Spinal cord (tissue), 10 donors: Measurements from ENCODE around the gene USP3. TPM values are rescaled to one million over a fixed set of nuclear protein-coding genes. Genes with fewer than 3 reads are reported as not detected.

Source experiments
- DNase-seq, 6 donors: peaks; one replicate each; pipeline versions ENCODE4 v3.0.0 to v3.0.0-alpha.2; 2013 to 2015; ENCODE audit warnings: low spot score in 6 of 6, low read depth in 4 of 6
- H3K27ac ChIP-seq: one replicate; pipeline ENCODE4 v1.5.1; 2013; ENCODE audit warnings: low read depth, low read length, control low read depth
- H3K27me3 ChIP-seq: one replicate; pipeline ENCODE4 v1.6.1; 2013; ENCODE audit warnings: low read length; ENCODE audit not compliant: control insufficient read depth, insufficient read depth
- H3K36me3 ChIP-seq: one replicate; pipeline ENCODE4 v1.6.1; 2013; ENCODE audit warnings: low read length; ENCODE audit not compliant: control insufficient read depth, insufficient read depth
- H3K4me1 ChIP-seq: one replicate; pipeline ENCODE4 v1.6.1; 2013; ENCODE audit warnings: low read length; ENCODE audit not compliant: control insufficient read depth, insufficient read depth
- H3K4me3 ChIP-seq: one replicate; pipeline ENCODE4 v1.5.1; 2013; ENCODE audit warnings: low read depth, low read length, control low read depth
- H3K9me3 ChIP-seq: one replicate; pipeline ENCODE4 v1.6.1; 2013; ENCODE audit warnings: low read length; ENCODE audit not compliant: control insufficient read depth, insufficient read depth
- whole genome bisulfite sequencing: methylation state at CpG from one replicate; pipeline ENCODE4 v1.1.5; 2013; ENCODE audit warnings: missing lambda C conversion rate; ENCODE audit not compliant: insufficient coverage; 5-methylcytosine and 5-hydroxymethylcytosine counted together
- polyA plus RNA-seq, 2 donors: library from polyadenylated mRNA; unstranded; fragments of 120-200 nt; gene quantifications; one replicate each; pipeline ENCODE4 v1.2.1, GENCODE V29; 2013; ENCODE audit not compliant: insufficient read length in 2 of 2
- total RNA-seq, 2 donors: library from RNA; depleted of rRNA in 1 of 2; stranded (reverse); fragments of 120-200 nt in 1 of 2; fragments of >200 nt in 1 of 2; gene quantifications; one replicate each; pipeline versions ENCODE4 v1.2.3 to v1.2.4, GENCODE V29; 2013 to 2014
- donor health status: healthy.

USP3 gene
- total and polyA plus RNA-seq, 4 donors = 38.1 to 65.7 (median 49.9) TPM

DNA sequence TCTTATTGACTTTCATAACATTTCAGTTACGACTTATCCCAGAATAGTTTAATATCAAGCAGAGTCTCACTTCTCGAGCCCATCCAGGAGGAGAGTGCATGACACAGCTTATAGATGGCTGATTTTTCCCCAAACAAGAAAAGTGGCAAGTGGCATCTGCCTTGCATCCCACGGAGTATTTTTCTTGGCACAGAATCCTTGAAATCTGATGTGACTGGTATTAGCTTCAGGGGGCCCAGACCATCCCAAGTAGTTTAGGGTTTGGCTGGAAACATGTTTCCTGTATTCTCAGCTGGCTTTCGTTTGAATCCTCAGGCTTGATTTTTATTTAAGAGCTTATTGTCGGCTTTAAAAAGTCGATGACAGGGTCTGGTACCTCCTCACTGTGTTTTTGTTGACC lies 72.0 kb downstream of the USP3 start:
- Histone ChIP-seq H3K36me3 (peaks cover 5% of the 10 kb centered on the region), H3K27ac (peak overlapping the region; percentile 61), H3K27me3 (no peaks in the 10 kb centered on the region), H3K4me1 (no peaks in the 10 kb centered on the region), H3K9me3 (no peaks in the 10 kb centered on the region), H3K4me3 (no peak overlapping the region)
- 82% methylated on average over 1 of the region's 6 CpGs for WGBS
- DNase-seq = no peak

DNA sequence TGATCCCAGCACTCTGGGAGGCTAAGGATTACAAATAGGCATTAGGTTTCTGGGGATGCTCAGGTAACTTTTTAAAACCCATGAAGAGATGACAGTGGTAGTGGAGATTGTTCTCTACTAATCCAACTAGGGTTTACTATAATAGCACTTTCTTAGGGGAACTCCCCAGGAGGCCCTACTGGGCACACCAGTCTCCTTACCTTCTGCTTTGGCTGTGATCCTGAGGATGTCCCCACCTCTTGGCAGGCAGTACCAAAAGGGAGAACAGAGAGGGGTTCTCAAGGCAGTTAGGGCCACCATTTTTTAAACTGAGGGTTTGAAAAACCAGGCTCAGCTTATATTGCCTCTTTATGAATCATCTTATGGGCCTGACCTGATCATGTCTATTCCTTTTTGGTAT lies 77.8 kb downstream of the USP3 start:
- no peaks in the 10 kb centered on the region for H3K9me3 ChIP-seq
- DNase-seq = no peak
- H3K4me3 ChIP-seq = no peak overlapping the region
- H3K36me3 ChIP-seq = peaks cover 12% of the 10 kb centered on the region
- no peaks in the 10 kb centered on the region for H3K27me3 ChIP-seq
- H3K27ac ChIP-seq = no peak overlapping the region
- H3K4me1 ChIP-seq = no peaks in the 10 kb centered on the region

DNA sequence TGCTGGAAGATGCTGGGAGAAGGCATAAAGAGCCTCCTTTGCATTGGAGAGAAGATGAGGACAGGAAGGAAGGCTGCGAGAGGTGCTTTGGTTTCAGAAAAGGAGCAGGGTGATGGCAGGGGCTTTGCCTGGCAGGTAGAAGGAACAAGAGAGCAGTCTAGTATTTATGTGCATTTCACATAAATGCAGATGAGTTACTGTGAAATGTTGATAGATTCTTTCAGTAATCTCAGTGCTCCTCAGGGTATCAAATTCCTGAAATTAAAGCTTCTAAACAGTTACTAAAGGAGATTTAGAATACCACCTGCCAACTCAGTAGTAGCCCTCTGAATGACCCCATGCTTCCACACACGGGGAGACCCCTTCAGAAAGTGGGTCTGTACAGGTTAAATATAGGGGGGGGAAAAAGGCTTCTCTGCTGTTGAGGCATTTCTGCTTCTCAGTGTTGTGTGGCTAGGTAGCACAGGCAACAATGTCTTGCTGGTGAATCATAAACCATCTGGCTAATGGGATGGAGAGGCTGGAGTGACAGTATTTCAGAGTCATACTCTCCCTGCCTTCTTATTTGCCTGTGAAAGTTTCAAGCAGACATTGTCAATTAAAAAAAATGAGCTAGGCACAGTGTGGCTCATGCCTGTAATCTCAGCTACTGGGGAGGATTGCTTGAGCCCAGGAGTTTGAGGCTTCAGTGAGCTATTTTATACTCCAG lies 78.5 kb downstream of the USP3 start:
- no peaks in the 10 kb centered on the region for H3K4me1 ChIP-seq
- no peaks in the 10 kb centered on the region for H3K9me3 ChIP-seq
- DNase-seq = peak in 1 of 6 donors; percentile 21
- no peak overlapping the region for H3K27ac ChIP-seq
- WGBS = 78% methylated on average over 1 of the region's 2 CpGs
- H3K27me3 ChIP-seq = no peaks in the 10 kb centered on the region
- peaks cover 8% of the 10 kb centered on the region for H3K36me3 ChIP-seq
- no peak overlapping the region for H3K4me3 ChIP-seq

DNA sequence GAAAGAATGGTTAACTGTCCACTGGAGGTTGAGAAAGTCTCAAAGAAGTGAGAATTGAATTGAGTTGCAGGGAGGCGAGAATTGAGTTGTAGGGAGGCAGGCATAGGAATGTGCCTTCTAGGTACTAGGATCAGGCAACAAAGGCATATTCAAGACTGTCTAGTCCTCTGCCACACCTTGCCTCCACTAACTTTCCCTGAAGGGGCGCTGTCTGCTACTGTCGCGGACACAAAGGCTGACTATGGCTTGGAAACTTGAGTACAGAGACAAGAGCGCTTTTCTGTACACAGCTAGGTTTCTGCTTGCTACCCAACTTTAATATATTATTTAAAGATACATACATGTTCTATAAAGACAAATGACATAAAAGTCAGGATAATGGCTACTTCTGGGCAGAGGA lies 82.4 kb downstream of the USP3 start:
- H3K27me3 ChIP-seq = no peaks in the 10 kb centered on the region
- 89% methylated on average over 4 of the region's 5 CpGs for WGBS
- H3K4me3 ChIP-seq = no peak overlapping the region
- no peaks in the 10 kb centered on the region for H3K4me1 ChIP-seq
- peaks cover 14% of the 10 kb centered on the region for H3K36me3 ChIP-seq
- H3K27ac ChIP-seq = no peak overlapping the region
- no peaks in the 10 kb centered on the region for H3K9me3 ChIP-seq
- DNase-seq = no peak

DNA sequence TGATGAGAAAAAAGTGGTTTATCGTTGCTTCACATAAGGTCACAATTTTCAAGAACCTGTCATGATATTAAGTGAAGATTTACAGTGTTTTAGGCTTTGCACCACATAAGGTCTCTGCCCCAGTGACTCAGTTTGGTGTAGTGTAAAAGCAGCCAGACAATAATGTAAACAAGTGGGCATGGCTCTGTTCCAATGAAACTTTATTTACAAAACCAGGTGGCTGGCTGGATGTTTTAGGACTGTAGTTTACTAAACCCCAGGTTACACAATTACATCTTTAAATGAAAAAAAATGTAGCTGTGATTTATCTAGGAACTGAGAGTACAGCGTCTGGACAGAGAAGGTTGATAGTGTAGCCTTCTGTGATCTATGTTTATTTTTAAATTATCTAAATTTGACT lies 83.1 kb downstream of the USP3 start:
- Histone ChIP-seq H3K36me3 (peaks cover 15% of the 10 kb centered on the region), H3K9me3 (no peaks in the 10 kb centered on the region), H3K4me3 (no peak overlapping the region), H3K27me3 (no peaks in the 10 kb centered on the region), H3K4me1 (no peaks in the 10 kb centered on the region), H3K27ac (no peak overlapping the region)
- WGBS = no CpG with 5 or more reads among the region's 2 CpGs
- no peak for DNase-seq

DNA sequence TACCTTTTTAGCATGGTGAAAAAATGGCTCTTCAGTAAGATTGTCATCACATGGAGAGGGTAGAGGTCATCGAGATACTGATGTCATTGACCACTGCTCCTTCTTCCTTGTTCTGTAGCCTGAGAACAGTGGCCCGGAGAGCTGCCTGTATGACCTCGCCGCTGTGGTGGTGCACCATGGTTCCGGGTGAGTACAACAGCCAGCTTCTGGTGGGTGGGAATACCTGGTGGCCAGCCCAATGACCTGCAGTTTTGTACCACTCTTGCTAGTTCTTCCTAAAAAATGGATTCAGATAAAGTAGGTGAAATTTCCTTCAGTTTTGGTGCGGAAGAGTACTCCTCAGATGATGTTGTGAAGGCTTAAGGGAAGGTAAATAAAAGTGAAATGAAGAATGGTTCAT lies 84.4 kb downstream of the USP3 start:
- no peaks in the 10 kb centered on the region for H3K4me1 ChIP-seq
- no peaks in the 10 kb centered on the region for H3K27me3 ChIP-seq
- 95% methylated on average over 4 of the region's 6 CpGs for WGBS
- no peak overlapping the region for H3K27ac ChIP-seq
- H3K9me3 ChIP-seq = no peaks in the 10 kb centered on the region
- DNase-seq = no peak
- H3K36me3 ChIP-seq = peaks cover 15% of the 10 kb centered on the region
- H3K4me3 ChIP-seq = no peak overlapping the region

DNA sequence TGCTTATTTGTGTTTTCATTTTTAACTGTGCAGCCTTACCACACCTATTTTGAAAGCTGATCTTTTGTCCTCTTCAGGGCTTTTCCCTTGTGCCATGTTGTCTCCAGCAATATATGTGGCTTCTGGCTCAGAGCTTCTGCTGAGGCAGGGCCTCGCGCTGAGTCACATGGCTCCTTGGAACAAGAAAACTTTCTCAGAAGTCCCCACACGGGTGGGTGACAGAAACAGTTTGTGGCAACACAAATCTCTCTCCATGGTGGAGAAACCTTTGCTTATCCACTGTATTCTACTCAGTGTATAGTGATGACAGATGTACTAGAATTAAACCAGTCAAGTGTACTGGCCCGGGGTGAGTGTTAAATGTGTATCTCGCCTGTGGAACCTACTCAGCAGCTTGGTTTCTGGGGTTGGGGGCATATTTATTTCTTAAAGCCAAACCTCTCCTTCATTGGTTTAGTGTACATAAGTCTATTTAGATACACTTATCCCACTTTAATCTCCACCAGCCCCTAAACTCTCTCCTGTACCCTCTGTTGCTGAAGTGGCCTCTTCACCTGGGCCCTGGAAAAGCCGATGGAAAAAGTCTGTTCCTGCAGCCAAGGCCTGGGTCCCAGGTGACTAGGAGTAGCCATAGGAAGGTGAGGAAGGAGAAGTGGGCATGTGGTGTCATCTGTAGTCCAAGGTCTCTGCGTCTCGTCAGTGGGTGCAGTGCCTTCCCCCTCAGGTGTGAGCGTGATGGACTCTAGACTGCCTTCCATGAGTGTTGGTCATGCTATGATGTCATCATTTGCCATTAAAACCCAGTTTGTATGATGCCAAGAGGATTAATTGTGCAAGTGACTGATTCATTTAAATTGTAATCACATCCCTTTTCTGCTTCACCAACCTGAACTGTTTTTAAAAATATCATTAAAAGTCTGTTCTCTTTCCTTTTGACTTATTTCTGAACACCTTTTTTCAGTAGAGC lies 89.6 kb downstream of the USP3 start:
- WGBS = 100% methylated on average over 3 of the region's 9 CpGs
- Histone ChIP-seq H3K27ac (no peak overlapping the region), H3K9me3 (no peaks in the 10 kb centered on the region), H3K27me3 (no peaks in the 10 kb centered on the region), H3K4me1 (peaks cover 30% of the 10 kb centered on the region), H3K36me3 (peaks cover 25% of the 10 kb centered on the region), H3K4me3 (no peak overlapping the region)
- no peak for DNase-seq

DNA sequence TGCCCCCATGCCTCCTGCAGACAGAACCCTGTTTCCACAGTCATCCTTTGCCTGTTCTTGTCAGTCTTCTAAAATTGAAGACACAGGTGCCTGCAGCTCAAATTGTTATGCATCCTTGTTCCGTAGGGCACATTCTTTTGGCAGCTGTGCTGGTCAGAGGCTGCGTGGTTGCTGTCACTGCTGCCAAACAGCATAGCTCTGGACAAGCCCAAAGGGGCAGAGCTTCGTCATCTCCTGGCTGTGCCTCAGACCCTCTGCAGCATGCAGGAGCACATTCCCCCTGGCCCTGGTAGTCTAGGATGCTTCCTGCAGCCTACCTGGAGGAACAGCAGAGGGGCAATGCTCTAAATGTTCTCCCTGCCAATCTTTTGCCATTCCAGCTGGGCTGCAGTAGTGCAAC lies 90.7 kb downstream of the USP3 start:
- Histone ChIP-seq H3K9me3 (no peaks in the 10 kb centered on the region), H3K4me1 (peaks cover 40% of the 10 kb centered on the region), H3K27me3 (no peaks in the 10 kb centered on the region), H3K27ac (no peak overlapping the region), H3K36me3 (peaks cover 25% of the 10 kb centered on the region), H3K4me3 (no peak overlapping the region)
- no peak for DNase-seq
- WGBS = 54% methylated on average over 3 of the region's 3 CpGs

DNA sequence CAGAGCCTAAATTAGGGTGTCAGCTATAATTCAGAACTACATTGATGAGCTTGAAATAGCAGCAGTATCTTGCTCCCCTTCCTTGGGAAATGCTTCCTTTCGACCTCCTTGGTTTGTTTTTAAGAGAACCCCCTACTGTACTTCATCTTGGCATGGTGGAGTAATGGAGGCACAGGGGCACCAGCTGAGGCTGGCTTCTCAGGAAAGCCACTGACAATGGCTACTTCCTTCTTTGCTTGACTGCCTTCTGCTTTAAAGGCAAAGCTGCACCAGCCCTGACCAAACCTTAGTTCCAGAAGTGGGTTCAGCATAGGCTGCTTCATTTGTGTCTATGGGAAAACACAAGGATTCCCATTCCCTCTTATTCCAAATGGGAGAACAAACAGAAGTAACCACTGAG lies 91.3 kb downstream of the USP3 start:
- Histone ChIP-seq H3K27ac (no peak overlapping the region), H3K36me3 (peaks cover 25% of the 10 kb centered on the region), H3K4me3 (no peak overlapping the region), H3K9me3 (no peaks in the 10 kb centered on the region), H3K4me1 (peaks cover 45% of the 10 kb centered on the region), H3K27me3 (no peaks in the 10 kb centered on the region)
- no peak for DNase-seq
- WGBS = no CpG with 5 or more reads among the region's 1 CpG

DNA sequence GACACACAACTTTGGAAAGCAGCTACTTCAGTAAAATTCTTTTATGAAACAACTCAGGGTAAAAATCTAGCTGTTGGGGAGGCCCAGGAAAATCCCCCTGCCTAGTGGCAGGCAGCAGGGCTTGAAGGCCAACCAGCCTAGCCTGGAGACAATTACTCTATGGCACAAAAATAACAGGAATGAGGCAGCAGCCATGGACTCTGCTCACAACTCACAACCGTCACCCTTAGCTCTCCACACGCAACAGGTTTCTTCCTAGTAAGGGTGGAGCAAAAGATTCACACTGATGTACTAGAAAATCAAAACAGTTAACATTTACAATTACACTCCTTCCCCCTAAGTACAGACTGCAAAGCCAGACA lies 92.3 kb downstream of the USP3 start:
- WGBS = 36% methylated on average over 2 of the region's 2 CpGs
- no peak for DNase-seq
- H3K4me1 ChIP-seq = peaks cover 48% of the 10 kb centered on the region
- no peaks in the 10 kb centered on the region for H3K27me3 ChIP-seq
- peak overlapping the region; percentile 75 for H3K27ac ChIP-seq
- peaks cover 21% of the 10 kb centered on the region for H3K36me3 ChIP-seq
- no peaks in the 10 kb centered on the region for H3K9me3 ChIP-seq
- H3K4me3 ChIP-seq = no peak overlapping the region
